Muscle layer of duodenum (tissue), 2 donors: ENCODE data around the gene NCBP3.

Experiments
- H3K27ac ChIP-seq: one replicate; pipeline ENCODE4 v1.7.0; 2013; ENCODE audit warnings: mild to moderate bottlenecking, low read length
- H3K27me3 ChIP-seq: one replicate; pipeline ENCODE4 v1.7.0; 2013; ENCODE audit warnings: low read depth, mild to moderate bottlenecking, control low read depth, low read length
- H3K36me3 ChIP-seq, 2 donors: one replicate each; pipeline ENCODE4 v1.7.0; 2013; ENCODE audit warnings: low read length in 2 of 2, control low read depth in 1 of 2, mild to moderate bottlenecking in 1 of 2; ENCODE audit not compliant: insufficient read depth in 2 of 2, control insufficient read depth in 1 of 2
- H3K4me1 ChIP-seq, 2 donors: one replicate each; pipeline ENCODE4 v1.7.0; 2013; ENCODE audit warnings: low read length in 2 of 2, mild to moderate bottlenecking in 2 of 2, control low read depth in 1 of 2, moderate library complexity in 1 of 2; ENCODE audit not compliant: insufficient read depth in 2 of 2, control insufficient read depth in 1 of 2
- H3K4me3 ChIP-seq, 2 donors: one replicate each; pipeline ENCODE4 v1.7.0; 2013; ENCODE audit warnings: low read length in 2 of 2, low read depth in 1 of 2, mild to moderate bottlenecking in 1 of 2
- H3K9me3 ChIP-seq, 2 donors: one replicate each; pipeline ENCODE4 v1.7.0; 2013; ENCODE audit warnings: low read length in 2 of 2, control low read depth in 1 of 2, mild to moderate bottlenecking in 1 of 2; ENCODE audit not compliant: control insufficient read depth in 1 of 2
- donor health status: healthy.

The NCBP3 gene

GRCh38 chr17:3818786-3819185 lies 27.3 kb downstream of the NCBP3 start:
- Histone ChIP-seq H3K27ac (no peak overlapping the region), H3K4me3 (no peak overlapping the region), H3K27me3 (no peaks in the 10 kb centered on the region), H3K9me3 (no peaks in the 10 kb centered on the region), H3K4me1 (no peaks in the 10 kb centered on the region), H3K36me3 (peaks cover 69 to 71% of the 10 kb centered on the region in 2 donors)

- Histone ChIP-seq H3K4me3 (no peak overlapping the region), H3K9me3 (no peaks in the 10 kb centered on the region), H3K27ac (no peak overlapping the region), H3K36me3 (peaks cover 70 to 72% of the 10 kb centered on the region in 2 donors), H3K4me1 (no peaks in the 10 kb centered on the region), H3K27me3 (no peaks in the 10 kb centered on the region)
These were observed 28.0 kb downstream of the NCBP3 start for GRCh38 chr17:3817851-3818605.

GRCh38 chr17:3815925-3816324 lies 30.1 kb downstream of the NCBP3 start:
- H3K4me3 ChIP-seq, result no peak overlapping the region
- peaks cover 70% of the 10 kb centered on the region in 2 donors for H3K36me3 ChIP-seq
- no peaks in the 10 kb centered on the region for H3K9me3 ChIP-seq
- H3K27me3 ChIP-seq, result no peaks in the 10 kb centered on the region
- H3K27ac ChIP-seq, result no peak overlapping the region
- H3K4me1 ChIP-seq, result no peaks in the 10 kb centered on the region

- Histone ChIP-seq H3K27me3 (no peaks in the 10 kb centered on the region), H3K4me3 (no peak overlapping the region), H3K36me3 (peaks cover 71 to 76% of the 10 kb centered on the region in 2 donors), H3K4me1 (no peaks in the 10 kb centered on the region), H3K27ac (no peak overlapping the region), H3K9me3 (no peaks in the 10 kb centered on the region)
These were observed 30.9 kb downstream of the NCBP3 start for GRCh38 chr17:3815122-3815521.

GRCh38 chr17:3814361-3814760 lies 31.7 kb downstream of the NCBP3 start:
- no peak overlapping the region for H3K27ac ChIP-seq
- H3K4me1 ChIP-seq, result no peaks in the 10 kb centered on the region
- peaks cover 74 to 80% of the 10 kb centered on the region in 2 donors for H3K36me3 ChIP-seq
- H3K27me3 ChIP-seq, result no peaks in the 10 kb centered on the region
- no peak overlapping the region for H3K4me3 ChIP-seq
- no peaks in the 10 kb centered on the region for H3K9me3 ChIP-seq

GRCh38 chr17:3813171-3813570 lies 32.9 kb downstream of the NCBP3 start:
- Histone ChIP-seq H3K4me1 (no peaks in the 10 kb centered on the region), H3K36me3 (peaks cover 65 to 80% of the 10 kb centered on the region in 2 donors), H3K4me3 (no peak overlapping the region), H3K27ac (no peak overlapping the region), H3K27me3 (no peaks in the 10 kb centered on the region), H3K9me3 (no peaks in the 10 kb centered on the region)

- Histone ChIP-seq H3K4me3 (no peak overlapping the region), H3K27me3 (no peaks in the 10 kb centered on the region), H3K36me3 (peaks cover 64 to 83% of the 10 kb centered on the region in 2 donors), H3K27ac (no peak overlapping the region), H3K9me3 (no peaks in the 10 kb centered on the region), H3K4me1 (no peaks in the 10 kb centered on the region)
These were observed 33.3 kb downstream of the NCBP3 start for GRCh38 chr17:3812771-3813170.

GRCh38 chr17:3812284-3812683 lies 33.8 kb downstream of the NCBP3 start:
- no peaks in the 10 kb centered on the region for H3K4me1 ChIP-seq
- H3K36me3 ChIP-seq, result peaks cover 66 to 84% of the 10 kb centered on the region in 2 donors
- H3K27ac ChIP-seq, result no peak overlapping the region
- no peaks in the 10 kb centered on the region for H3K9me3 ChIP-seq
- no peak overlapping the region for H3K4me3 ChIP-seq
- no peaks in the 10 kb centered on the region for H3K27me3 ChIP-seq

- H3K4me1 ChIP-seq, result no peaks in the 10 kb centered on the region
- no peaks in the 10 kb centered on the region for H3K9me3 ChIP-seq
- H3K27ac ChIP-seq, result no peak overlapping the region
- H3K36me3 ChIP-seq, result peaks cover 51 to 61% of the 10 kb centered on the region in 2 donors
- no peak overlapping the region for H3K4me3 ChIP-seq
- no peaks in the 10 kb centered on the region for H3K27me3 ChIP-seq
These were observed 36.0 kb downstream of the NCBP3 start for GRCh38 chr17:3810019-3810418.

GRCh38 chr17:3809135-3809534 lies 36.9 kb downstream of the NCBP3 start:
- Histone ChIP-seq H3K9me3 (no peaks in the 10 kb centered on the region), H3K36me3 (peaks cover 43 to 53% of the 10 kb centered on the region in 2 donors), H3K27ac (no peak overlapping the region), H3K27me3 (no peaks in the 10 kb centered on the region), H3K4me3 (no peak overlapping the region), H3K4me1 (no peaks in the 10 kb centered on the region)

- Histone ChIP-seq H3K4me1 (no peaks in the 10 kb centered on the region), H3K27ac (no peak overlapping the region), H3K4me3 (no peak overlapping the region), H3K9me3 (no peaks in the 10 kb centered on the region), H3K27me3 (no peaks in the 10 kb centered on the region), H3K36me3 (peaks cover 40 to 50% of the 10 kb centered on the region in 2 donors)
These were observed 37.3 kb downstream of the NCBP3 start for GRCh38 chr17:3808701-3809100.

GRCh38 chr17:3805581-3805980 lies 40.5 kb downstream of the NCBP3 start:
- no peaks in the 10 kb centered on the region for H3K27me3 ChIP-seq
- H3K4me3 ChIP-seq, result no peak overlapping the region
- peaks cover 17 to 25% of the 10 kb centered on the region in 2 donors for H3K36me3 ChIP-seq
- no peaks in the 10 kb centered on the region for H3K9me3 ChIP-seq
- no peak overlapping the region for H3K27ac ChIP-seq
- H3K4me1 ChIP-seq, result peaks cover 0 to 6% of the 10 kb centered on the region in 2 donors
